ENCODE results near the gene TFPT. TPM values are rescaled to one million over a fixed set of nuclear protein-coding genes. Genes with fewer than 3 reads are reported as not detected.

TFPT gene
- total and polyA plus RNA-seq, 7 donors, result 11.0 to 38.3 (median 22.9) TPM

GRCh38 chr19:54062643-54063042, 52.8 kb downstream of the TFPT start:
- no peaks in the 10 kb centered on the region for H3K9me3 ChIP-seq
- peaks cover 0 to 2% (median 0%) of the 10 kb centered on the region in 3 donors for H3K27me3 ChIP-seq (ENCODE audit: insufficient read depth in 3 of 3, low read length in 2 of 3)
- WGBS, 3 donors, result 61 to 73% (median 65%) methylated on average over 9 of the region's 9 CpGs
- no peaks in the 10 kb centered on the region for H3K4me1 ChIP-seq
- no peaks in the 10 kb centered on the region for H3K36me3 ChIP-seq (ENCODE audit: insufficient read depth in 1 of 2, low read depth in 1 of 2)
- H3K27ac ChIP-seq, result no peak overlapping the region
- ATAC-seq (no peak), DNase-seq (no peak)
- no peak for TF ChIP-seq CTCF (IDR thresholded peaks at IDR 0.05)
- H3K4me3 ChIP-seq, result no peak overlapping the region
- intact Hi-C loops (cut with DNase I), result no loop called here

Other genes with a start within 250 kb of the TFPT start
- gene MYADM, start 247.8 kb downstream of the TFPT start, total RNA-seq, result 10 to 100 TPM; 17.0 to 23.3 (median 20.3) TPM
- gene MYADM, start 247.8 kb downstream of the TFPT start, polyA plus RNA-seq, result 10 to 100 TPM in 1 of 3 donors, 1 to 10 TPM in 2; 5.5 to 17.2 (median 7.7) TPM
- gene PRKCG, start 233.5 kb downstream of the TFPT start, total RNA-seq, result not detected
- under 1 TPM in 1 of 3 donors, not detected in 2; 0.01 TPM for gene PRKCG, start 233.5 kb downstream of the TFPT start, polyA plus RNA-seq
- not detected for gene CACNG7, start 206.4 kb downstream of the TFPT start, total RNA-seq
- under 1 TPM in 1 of 3 donors, not detected in 2; 0.05 TPM for gene CACNG7, start 206.4 kb downstream of the TFPT start, polyA plus RNA-seq
- gene CACNG8, start 152.7 kb downstream of the TFPT start, total RNA-seq, result under 1 TPM; 0.15 to 0.26 (median 0.17) TPM
- under 1 TPM; 0.04 to 0.42 (median 0.08) TPM for gene CACNG8, start 152.7 kb downstream of the TFPT start, polyA plus RNA-seq
- 10 to 100 TPM; 18.4 to 33.1 (median 28.5) TPM for gene CACNG6, start 124.0 kb downstream of the TFPT start, total RNA-seq
- 10 to 100 TPM in 2 of 3 donors, 1 to 10 TPM in 1; 2.1 to 20.4 (median 19.0) TPM for gene CACNG6, start 124.0 kb downstream of the TFPT start, polyA plus RNA-seq
- not detected for gene VSTM1, start 51.8 kb downstream of the TFPT start, total RNA-seq
- not detected for gene VSTM1, start 51.8 kb downstream of the TFPT start, polyA plus RNA-seq
- not detected for gene TARM1, start 34.3 kb downstream of the TFPT start, total RNA-seq
- not detected for gene TARM1, start 34.3 kb downstream of the TFPT start, polyA plus RNA-seq
- under 1 TPM; 0.22 to 0.99 (median 0.70) TPM for gene OSCAR, start 14.9 kb downstream of the TFPT start, total RNA-seq
- gene OSCAR, start 14.9 kb downstream of the TFPT start, polyA plus RNA-seq, result under 1 TPM; 0.10 to 0.33 (median 0.31) TPM
- 100 to 1,000 TPM; 260 to 361 (median 307) TPM for gene NDUFA3, start 12.8 kb downstream of the TFPT start, total RNA-seq
- gene NDUFA3, start 12.8 kb downstream of the TFPT start, polyA plus RNA-seq, result 100 to 1,000 TPM; 302 to 473 (median 338) TPM
- 10 to 100 TPM; 32.3 to 41.6 (median 36.4) TPM for gene PRPF31, start 97 bp upstream of the TFPT start, total RNA-seq
- 10 to 100 TPM; 32.5 to 54.3 (median 52.9) TPM for gene PRPF31, start 97 bp upstream of the TFPT start, polyA plus RNA-seq
- gene CNOT3, start 22.1 kb upstream of the TFPT start, total RNA-seq, result 10 to 100 TPM; 19.4 to 28.4 (median 20.4) TPM
- gene CNOT3, start 22.1 kb upstream of the TFPT start, polyA plus RNA-seq, result 10 to 100 TPM; 14.1 to 16.1 (median 16.1) TPM
- 10 to 100 TPM in 1 of 4 donors, 1 to 10 TPM in 3; 5.8 to 10.2 (median 7.0) TPM for gene LENG1, start 44.1 kb upstream of the TFPT start, total RNA-seq
- 10 to 100 TPM; 11.4 to 19.6 (median 12.1) TPM for gene LENG1, start 44.1 kb upstream of the TFPT start, polyA plus RNA-seq
- 1 to 10 TPM in 1 of 4 donors, under 1 TPM in 2, not detected in 1; 0.55 to 2.5 (median 0.74) TPM for gene TMC4, start 57.5 kb upstream of the TFPT start, total RNA-seq
- gene TMC4, start 57.5 kb upstream of the TFPT start, polyA plus RNA-seq, result under 1 TPM; 0.64 to 0.70 (median 0.70) TPM
- 10 to 100 TPM in 3 of 4 donors, 1 to 10 TPM in 1; 6.2 to 17.8 (median 11.4) TPM for gene MBOAT7, start 73.9 kb upstream of the TFPT start, total RNA-seq
- gene MBOAT7, start 73.9 kb upstream of the TFPT start, polyA plus RNA-seq, result 10 to 100 TPM in 1 of 3 donors, 1 to 10 TPM in 2; 6.3 to 11.4 (median 8.4) TPM
- gene TSEN34, start 75.7 kb upstream of the TFPT start, total RNA-seq, result 10 to 100 TPM; 17.4 to 44.6 (median 19.2) TPM
- 10 to 100 TPM; 15.5 to 42.6 (median 24.5) TPM for gene TSEN34, start 75.7 kb upstream of the TFPT start, polyA plus RNA-seq
- gene RPS9, start 85.2 kb upstream of the TFPT start, total RNA-seq, result 100 to 1,000 TPM; 479 to 705 (median 663) TPM
- gene RPS9, start 85.2 kb upstream of the TFPT start, polyA plus RNA-seq, result 1,000 to 10,000 TPM; 1,294 to 2,049 (median 1,972) TPM
- gene LILRB3, start 107.3 kb upstream of the TFPT start, total RNA-seq, result 1 to 10 TPM; 1.9 to 3.8 (median 2.3) TPM
- 1 to 10 TPM in 1 of 3 donors, under 1 TPM in 2; 0.32 to 1.2 (median 0.40) TPM for gene LILRB3, start 107.3 kb upstream of the TFPT start, polyA plus RNA-seq
- 1 to 10 TPM in 3 of 4 donors, under 1 TPM in 1; 0.54 to 1.6 (median 1.3) TPM for gene LILRA6, start 127.1 kb upstream of the TFPT start, total RNA-seq
- gene LILRA6, start 127.1 kb upstream of the TFPT start, polyA plus RNA-seq, result under 1 TPM; 0.22 to 0.48 (median 0.42) TPM
- gene LILRB5, start 141.6 kb upstream of the TFPT start, total RNA-seq, result 1 to 10 TPM; 2.2 to 5.1 (median 4.4) TPM
- 1 to 10 TPM in 2 of 3 donors, under 1 TPM in 1; 0.95 to 1.3 (median 1.1) TPM for gene LILRB5, start 141.6 kb upstream of the TFPT start, polyA plus RNA-seq
- 1 to 10 TPM in 3 of 4 donors, under 1 TPM in 1; 0.79 to 2.4 (median 1.7) TPM for gene LILRB2, start 165.5 kb upstream of the TFPT start, total RNA-seq
- gene LILRB2, start 165.5 kb upstream of the TFPT start, polyA plus RNA-seq, result 1 to 10 TPM in 1 of 3 donors, under 1 TPM in 2; 0.41 to 1.3 (median 0.42) TPM
- 1 to 10 TPM in 3 of 4 donors, not detected in 1; 1.1 to 2.2 (median 1.1) TPM for gene LILRA5, start 197.5 kb upstream of the TFPT start, total RNA-seq
- gene LILRA5, start 197.5 kb upstream of the TFPT start, polyA plus RNA-seq, result 1 to 10 TPM in 1 of 3 donors, under 1 TPM in 2; 0.44 to 1.2 (median 0.52) TPM
- gene LILRA4, start 223.5 kb upstream of the TFPT start, total RNA-seq, result 1 to 10 TPM in 1 of 4 donors, not detected in 3; 1.1 TPM
- not detected for gene LILRA4, start 223.5 kb upstream of the TFPT start, polyA plus RNA-seq
- 1 to 10 TPM; 3.4 to 6.2 (median 4.0) TPM for gene LAIR1, start 249.3 kb upstream of the TFPT start, total RNA-seq
- gene LAIR1, start 249.3 kb upstream of the TFPT start, polyA plus RNA-seq, result 1 to 10 TPM in 1 of 3 donors, under 1 TPM in 2; 0.93 to 2.4 (median 0.95) TPM

Data from psoas muscle (tissue), 8 donors.